Inflammatory macrophage treated with lipopolysaccharide for 1 hour (primary cell): ENCODE measurements around the gene C1QB.
"Not testable (repeated sequence)": the region's sequence is repeated elsewhere in the genome, so short reads cannot be mapped to it uniquely, and the experiment has no call there.

Source experiments
- DNase-seq, 2 donors: peaks; one replicate each; pipeline ENCODE4 v3.0.0-alpha.2; 2020 to 2022

C1QB gene

DNA sequence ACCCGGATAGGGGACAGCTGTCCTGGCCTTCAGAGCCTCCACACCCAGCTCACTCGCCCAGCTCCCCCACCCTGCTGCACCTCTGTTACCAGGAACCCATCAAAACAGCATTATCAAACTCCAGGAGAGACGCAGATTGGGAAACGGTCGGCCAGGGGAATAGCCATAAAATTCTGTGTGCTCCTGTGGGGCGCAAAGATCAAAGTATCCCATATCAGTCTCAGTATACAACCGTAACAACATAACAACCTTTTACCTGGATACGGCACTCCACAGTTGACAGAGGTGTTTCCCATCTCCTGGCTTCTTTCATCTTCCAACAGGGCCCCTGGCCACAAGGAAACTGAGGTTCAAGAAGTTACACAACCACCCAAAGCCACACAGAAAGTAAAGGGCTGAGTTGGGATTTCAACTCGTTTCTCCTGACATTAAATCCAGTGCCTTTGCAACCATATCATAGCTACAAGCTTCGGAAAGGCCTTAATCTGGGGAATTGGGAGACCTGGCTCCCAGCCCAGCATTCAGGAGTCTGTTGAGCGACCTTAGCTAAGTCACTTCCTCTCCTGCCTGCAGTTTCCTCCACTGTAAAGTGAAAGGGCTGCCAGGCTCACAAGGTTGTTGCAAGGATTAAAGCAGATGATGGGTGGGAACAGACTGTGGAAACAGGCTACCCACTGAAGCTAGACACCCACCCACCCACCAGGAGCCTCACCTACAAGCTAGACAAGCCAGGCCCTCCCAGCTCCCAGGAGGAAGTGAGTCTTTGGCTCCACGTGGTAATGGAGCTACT lies 49.5 kb downstream of the C1QB start:
- DNase-seq = peak in 1 of 2 donors; percentile 14

DNA sequence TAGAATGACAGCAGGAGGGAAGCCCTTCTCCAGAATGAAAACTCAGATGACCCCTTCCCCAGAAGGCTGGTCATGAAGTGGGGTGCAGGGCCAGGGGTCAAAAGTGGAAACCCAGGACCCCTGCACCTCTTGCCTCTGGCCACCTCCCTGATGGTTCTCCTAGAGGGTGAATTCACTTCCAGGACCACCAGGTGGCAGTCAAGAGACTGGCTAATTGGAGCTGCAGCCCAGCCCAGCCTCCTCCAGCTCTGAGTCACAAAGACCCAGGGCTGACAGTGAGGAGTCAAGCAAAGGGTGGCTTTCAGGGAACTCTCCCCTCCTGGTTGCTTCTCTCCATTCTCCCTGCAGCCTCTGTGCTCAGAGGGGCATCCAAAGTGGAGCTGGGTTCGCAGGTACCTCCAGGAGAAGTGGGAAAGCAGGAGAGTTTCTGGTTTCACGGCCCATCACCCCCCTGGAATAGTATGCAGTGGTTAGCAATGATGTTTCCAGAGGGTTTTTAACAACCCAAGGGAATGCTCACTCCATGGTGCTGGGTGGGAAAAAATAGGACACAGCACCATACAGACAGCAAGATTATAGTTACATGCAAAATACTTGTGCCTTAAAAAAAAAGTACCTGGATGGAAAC lies 51.5 kb downstream of the C1QB start:
- peak; percentile 82 to 95 for DNase-seq

DNA sequence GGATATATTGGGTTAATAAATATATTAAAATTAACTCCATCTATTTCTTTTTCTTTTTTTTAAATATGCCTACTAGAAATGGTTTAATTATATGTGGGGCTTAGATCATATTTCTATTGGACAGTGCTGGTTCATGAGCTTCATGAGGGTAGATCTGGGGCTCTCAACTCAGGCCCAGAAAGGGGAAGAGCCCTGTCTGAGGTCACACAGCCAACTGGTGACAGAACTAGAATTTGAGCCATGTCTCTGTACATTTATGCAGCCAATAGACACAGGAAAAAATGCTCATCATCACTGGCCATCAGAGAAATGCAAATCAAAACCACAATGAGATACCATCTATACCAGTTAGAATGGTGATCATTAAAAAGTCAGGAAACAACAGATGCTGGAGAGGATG lies 52.5 kb downstream of the C1QB start:
- DNase-seq = peak; percentile 25 to 29

DNA sequence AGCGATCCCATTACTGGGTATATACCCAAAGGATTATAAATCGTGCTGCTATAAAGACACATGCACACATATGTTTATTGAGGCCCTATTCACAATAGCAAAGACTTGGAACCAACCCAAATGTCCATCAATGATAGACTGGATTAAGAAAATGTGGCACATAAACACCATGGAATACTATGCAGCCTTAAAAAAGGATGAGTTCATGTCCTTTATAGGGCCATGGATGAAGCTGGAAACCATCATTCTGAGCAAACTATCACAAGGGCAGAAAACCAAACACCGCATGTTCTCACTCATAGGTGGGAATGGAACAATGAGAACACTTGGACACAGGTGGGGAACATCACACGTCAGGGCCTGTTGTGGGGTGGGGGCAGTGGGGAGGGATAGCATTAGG lies 53.1 kb downstream of the C1QB start:
- not testable (repeated sequence) for DNase-seq

DNA sequence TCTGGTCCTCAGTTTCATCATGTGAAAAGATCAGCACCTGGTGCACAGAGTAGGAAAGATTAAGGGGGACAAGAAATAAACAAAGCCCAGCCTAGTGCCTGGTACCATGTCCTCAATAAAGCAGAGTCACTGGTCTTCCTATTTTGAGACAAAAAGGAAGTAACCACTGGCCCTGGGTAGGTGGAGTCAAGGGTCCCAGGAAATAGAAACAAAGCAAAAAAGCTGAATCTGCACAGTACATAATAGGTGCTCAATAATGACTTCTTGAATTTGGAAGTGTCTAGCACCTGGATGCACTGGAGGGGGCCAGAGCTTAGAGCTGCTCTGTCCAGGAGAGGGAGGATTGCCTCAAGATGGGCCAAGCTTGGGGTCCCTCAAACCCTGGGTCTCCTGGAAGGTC lies 55.7 kb downstream of the C1QB start:
- DNase-seq = peak; percentile 24 to 37

DNA sequence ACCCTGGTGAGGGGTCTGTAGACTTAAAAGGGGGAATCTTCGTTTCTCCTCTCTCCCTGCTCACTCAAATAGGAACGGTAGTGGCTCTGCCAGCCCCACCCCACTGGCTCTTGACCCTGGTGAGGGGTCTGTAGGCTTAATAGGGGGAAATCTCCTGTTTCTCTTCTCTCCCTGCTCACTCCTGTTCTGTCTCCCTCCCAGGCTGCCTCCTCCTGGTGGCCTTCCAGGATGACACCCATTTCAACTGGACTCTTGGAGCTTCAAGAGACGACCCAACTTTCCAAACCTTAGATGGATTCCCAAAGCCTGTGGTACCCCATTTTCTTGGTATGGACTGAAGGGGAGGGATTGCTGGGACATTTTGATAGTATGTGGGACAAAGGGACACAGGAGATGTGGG lies 56.2 kb downstream of the C1QB start:
- no peak for DNase-seq

DNA sequence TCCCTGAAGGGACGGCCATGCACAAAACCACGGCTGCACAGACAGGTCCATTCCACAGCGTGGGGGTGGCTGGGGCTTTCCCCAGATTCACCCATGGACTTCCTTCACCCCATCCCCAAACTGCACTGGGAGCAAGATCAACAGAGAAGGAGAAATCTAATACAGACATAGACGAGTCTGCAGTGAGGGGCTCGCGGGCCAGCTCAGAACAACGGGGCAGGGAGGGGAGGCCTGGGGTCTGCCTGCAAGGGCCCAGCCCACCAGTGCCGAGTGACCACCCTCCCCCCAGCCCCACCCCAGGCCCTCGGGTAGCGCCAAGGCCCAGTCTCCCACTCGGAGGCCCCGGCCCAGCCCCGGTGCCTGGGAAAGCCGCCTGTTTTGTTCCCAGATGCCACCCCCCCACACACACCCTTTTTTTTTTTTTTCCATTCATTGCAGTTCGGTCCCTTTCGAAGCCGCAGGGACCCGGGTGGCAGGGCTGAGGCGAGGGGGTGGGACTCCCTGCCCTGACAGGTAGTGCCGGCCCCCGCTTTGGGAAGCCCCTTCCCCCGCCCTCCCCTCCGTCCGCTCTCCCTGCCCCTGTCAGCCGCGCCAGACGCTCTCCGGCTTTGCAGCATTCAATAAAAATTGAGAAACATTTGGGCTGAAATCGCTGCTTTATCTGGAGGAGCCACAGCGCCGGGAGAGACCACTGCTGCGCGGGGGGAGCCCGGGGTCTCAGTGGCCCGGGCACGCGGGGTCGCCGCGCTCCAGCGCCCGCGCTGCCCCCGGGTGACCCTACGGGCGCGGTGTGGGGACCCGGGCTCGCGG lies 57.1 kb downstream of the C1QB start:
- peak; percentile 51 to 71 for DNase-seq

DNA sequence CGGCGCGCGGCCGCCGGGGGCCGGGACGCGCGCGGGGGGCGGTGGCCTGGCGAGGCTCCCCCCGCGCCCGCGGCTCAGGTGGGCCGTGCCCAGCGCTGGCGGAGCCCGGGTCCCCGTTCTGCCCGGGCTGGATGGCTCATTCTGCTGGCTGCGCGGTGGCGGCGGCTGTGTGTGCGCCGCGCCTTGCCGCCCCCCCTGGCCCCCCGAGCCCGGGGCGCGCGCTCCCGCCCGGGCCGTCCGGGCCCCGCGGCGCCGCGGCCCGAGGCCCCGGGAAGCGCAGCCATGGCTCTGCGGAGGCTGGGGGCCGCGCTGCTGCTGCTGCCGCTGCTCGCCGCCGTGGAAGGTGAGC lies 57.6 kb downstream of the C1QB start, which contains the start of gene EPHB2:
EPHB2 (plus strand) TSS at position 139 of the 349 bp plus-strand sequence; CDS start at position 283, 144 bp downstream.
- DNase-seq = peak in 1 of 2 donors; percentile 41

DNA sequence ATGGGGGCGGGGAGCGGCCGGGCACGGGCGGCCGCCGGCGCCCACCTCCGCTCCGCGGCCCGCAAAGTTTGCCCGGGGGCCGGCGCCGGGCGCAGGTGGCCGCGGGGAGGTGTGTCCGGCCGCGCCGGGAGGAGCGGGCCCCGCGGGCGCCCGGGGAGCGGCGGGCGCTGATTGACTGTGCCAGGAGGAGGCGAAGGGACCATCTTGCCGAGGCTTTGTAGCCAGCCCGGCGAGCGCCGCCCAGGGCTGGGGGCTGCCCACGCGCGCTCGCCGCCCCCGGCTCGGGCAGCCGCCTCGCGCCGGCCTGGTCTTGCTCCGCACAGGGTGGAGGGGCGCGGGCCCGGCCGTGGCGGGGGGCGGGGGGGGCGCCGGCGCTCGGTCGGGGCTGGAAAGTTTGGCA lies 58.0 kb downstream of the C1QB start:
- no peak for DNase-seq
